Stimulated activated CD4-positive, alpha-beta T cell treated with anti-CD3 and anti-CD28 coated beads, TNF-alpha, amount 100 ng/mL, for 48 hours (primary cell): ENCODE data around the gene TNMD.
"Not testable (repeated sequence)": the region's sequence is repeated elsewhere in the genome, so short reads cannot be mapped to it uniquely, and the experiment has no call there.

Experiments
- DNase-seq, 3 donors: peaks; one replicate each; pipeline ENCODE4 v3.0.0-alpha.2; 2020; ENCODE audit warnings: low read depth in 3 of 3

TNMD gene

DNA sequence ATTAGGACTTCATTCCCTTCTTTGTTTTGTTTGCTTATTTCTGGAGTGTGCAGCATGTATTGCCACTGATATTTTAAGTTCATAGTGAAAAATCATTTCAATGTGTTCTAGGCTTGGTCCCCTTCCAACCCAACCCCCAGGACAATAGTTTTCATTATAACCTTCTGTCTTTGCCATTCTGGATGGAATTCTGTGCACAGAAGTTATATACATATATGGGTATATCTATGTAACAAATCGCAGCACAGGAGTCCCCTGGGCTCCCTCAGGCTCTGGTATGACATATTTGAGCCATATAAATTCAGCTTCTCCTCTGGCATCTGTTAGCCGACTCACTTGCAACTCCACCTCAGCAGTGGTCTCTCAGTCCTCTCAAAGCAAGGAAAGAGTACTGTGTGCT, at the start of gene TNMD:
Gene TNMD, plus strand, starts transcription at position 326 of the 400 bp plus-strand sequence. CDS start 83 bp downstream, outside the sequence.
- no peak for DNase-seq

DNA sequence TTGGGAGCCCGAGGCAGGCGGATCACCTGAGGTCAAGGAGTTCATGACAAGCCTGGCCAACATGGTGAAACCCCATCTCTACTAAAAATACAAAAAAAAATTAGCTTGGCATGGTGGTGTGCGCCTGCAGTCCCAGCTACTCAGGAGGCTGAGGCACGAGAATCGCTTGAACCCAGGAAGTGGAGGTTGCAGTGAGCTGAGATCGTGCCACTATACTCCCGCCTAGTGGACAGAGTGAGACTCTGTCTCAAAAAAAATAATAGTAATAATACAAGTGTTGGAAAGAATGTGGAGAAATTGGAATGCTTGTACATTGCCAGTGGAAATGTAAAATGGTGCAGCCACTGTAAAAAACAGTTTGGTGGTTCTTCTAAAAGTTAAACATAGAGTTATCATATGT, 19.2 kb upstream of the TNMD start:
- DNase-seq, result not testable (repeated sequence)

GRCh38 chrX:100586747-100587146, 2.0 kb downstream of the TNMD start:
- DNase-seq, result no peak

DNA sequence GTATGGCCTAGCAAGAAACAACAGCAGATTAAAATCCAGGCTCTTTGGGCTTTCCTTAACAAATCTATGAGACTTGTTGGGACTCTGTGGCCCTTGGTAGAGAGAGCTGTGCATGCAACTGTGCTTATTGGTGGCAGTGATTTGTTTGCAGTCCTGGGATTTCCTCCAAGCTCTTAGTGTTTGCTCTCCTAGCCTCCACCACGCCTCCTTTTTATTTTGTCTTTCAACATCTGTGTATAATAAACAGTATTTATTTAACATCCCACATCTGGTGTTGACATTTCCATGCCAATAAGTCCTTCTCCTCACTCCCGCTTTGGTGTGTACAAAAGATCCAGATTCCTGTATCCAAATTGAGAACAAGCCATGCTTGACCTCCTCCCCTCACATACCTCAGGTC, 3.1 kb downstream of the TNMD start:
- no peak for DNase-seq

GRCh38 chrX:100591256-100592051, 6.7 kb downstream of the TNMD start:
- no peak for DNase-seq

DNA sequence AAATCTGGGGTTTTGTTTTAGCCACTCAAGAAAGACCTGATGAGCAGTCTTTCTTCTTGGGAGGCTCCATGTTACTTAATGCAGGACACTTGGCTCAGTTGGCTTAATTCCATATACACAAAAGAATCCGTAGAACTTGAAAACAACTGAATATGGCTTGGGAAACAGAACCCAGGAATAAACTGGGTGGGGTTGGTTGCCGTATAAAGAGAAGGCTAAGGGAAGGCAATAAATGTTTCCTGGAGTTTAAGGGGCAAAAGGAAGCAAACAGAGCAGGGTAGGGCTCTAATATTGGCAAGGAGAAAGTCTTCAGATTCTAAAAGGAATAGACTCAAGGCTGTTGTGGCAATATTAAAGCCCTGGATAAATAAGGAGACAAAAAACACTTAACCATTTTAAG, 8.4 kb downstream of the TNMD start:
- no peak for DNase-seq

DNA sequence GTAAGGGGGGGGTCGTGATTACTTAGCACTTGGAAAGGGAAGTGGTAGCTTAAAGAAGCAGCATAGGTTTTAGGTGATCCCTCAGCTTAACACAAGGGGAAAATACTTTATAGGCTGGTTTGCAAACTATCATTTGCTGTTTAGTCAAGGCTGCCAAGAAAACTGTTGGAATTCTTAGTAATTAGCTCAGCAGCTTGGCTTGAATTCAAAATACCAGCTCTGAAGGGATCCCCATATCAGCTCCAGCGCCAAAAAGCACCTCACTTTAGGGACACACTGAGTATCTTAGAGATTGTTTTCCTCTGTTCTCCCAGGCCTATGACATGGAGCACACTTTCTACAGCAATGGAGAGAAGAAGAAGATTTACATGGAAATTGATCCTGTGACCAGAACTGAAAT, 8.8 kb downstream of the TNMD start:
- no peak for DNase-seq

DNA sequence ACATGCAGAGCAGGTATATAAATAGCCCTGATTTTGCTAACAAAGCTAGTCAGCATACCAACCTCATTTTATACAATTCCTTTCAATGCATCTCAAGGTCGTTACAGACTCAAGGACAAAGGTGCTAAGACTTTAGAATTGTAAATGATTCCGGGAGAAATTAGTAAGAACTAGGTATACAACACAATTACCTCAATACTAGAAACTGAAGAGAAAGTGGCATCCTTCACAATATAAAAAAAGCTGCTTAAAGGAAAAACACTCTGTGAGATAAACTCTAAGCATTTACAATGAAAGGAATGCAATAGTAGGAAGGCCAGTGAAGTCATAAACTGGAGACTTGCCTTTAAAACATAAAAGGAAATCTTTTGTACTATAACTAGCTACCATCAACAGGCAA, 11.9 kb downstream of the TNMD start:
- DNase-seq, result no peak

GRCh38 chrX:100599456-100599855, 14.7 kb downstream of the TNMD start:
- no peak for DNase-seq

DNA sequence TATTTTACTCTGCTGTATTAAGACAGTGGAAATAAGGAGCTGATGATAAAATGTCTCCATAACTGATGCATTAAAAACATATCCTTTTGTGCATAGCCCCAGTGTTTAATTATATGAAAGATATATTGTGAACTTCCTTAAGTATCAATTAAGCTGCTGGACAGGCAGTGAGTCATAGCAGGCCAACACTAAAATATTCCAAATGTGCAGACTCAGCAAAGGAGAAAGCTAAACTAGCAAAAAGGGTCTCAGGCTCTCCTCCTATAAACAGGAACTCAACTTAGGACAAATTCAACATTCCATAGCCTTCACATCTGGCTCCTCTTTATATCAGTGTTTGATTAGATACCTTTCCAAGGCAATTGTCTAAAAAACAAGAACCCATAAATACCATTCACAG, 15.6 kb downstream of the TNMD start:
- no peak for DNase-seq

- DNase-seq, result no peak
Measured at GRCh38 chrX:100600758-100601157, 16.0 kb downstream of the TNMD start.

DNA sequence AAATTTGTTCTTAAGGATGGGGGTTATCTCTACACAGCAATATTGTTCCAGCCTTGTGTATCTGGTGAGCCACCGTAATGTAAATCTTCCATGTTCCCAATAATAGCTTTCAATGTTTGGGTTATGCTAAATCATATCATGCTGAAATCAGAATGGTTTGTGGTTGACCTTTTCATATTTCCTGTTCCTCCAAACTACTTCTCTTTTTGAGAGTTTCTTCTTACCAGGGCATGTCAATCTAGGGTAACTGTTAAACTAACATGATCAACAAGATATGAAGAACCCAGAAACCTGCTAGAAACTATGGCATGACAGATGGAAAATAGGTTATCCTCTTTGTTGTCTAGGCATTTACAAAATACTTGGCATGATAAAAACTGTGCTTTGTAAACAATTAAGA, 22.0 kb downstream of the TNMD start:
- no peak for DNase-seq

GRCh38 chrX:100609591-100609990, 24.9 kb downstream of the TNMD start:
- no peak for DNase-seq

- no peak for DNase-seq
Measured at GRCh38 chrX:100611951-100612350, 27.2 kb downstream of the TNMD start.

DNA sequence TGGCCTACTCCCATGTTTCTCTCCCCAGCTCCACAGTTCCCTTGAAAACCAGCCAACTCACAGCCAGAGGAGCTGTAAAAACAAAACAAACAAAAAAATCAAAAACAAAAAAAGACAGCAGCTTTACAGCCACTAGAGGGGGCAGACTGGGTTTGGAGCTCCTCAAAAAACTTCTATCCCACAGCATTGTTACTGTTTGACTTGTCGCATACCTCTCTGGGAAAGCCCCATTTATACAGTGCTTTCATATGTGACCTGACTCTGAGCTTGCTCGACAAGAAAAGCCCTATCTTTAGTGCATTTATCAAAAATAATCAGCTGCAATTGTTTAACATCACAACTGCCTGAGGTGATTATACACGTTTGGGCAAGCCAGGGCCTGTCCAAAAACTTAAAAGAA, 30.3 kb downstream of the TNMD start:
- no peak for DNase-seq

DNA sequence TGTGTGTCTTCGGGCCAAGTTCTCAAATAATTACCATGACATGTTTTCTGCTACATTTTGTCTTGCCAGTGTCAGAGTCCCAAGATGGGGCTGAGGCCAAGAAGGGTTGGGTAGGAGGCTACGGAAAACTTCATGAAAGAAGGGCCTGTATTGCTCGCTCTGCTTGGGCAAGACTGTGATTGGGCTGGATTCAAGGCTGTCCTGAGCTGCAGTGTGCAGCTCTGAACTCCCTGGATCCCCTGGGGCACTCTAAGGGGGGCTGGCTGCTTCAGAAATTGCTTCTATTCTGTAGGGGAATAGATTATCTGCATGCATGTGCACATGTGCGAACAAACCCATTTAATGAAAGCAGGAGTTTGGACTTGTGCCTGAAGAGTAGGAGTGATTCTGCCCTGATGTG, 38.3 kb downstream of the TNMD start:
- DNase-seq, result no peak

- no peak for DNase-seq
Measured at GRCh38 chrX:100625985-100626491, 41.3 kb downstream of the TNMD start.

DNA sequence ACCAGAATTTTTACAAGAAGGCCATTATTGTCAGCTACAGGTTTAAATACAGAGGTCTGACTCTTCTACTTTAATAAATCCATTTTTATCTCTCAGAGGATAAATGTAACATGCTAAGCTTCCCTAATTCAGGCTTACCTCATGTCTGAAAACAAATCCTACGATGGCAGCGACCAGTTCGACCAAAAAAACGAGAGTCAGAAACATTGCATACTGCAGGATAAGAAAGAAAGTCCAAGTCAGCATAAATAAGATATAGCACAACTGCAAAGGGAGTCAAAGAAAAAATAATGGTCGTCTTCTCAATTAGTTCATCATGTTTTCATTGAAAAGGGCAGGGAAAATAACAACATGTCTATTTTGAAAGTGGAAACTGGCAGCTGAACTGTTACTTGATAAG, 50.3 kb downstream of the TNMD start:
- DNase-seq, result no peak

- DNase-seq, result no peak
Measured at GRCh38 chrX:100635989-100636320, 51.2 kb downstream of the TNMD start.

DNA sequence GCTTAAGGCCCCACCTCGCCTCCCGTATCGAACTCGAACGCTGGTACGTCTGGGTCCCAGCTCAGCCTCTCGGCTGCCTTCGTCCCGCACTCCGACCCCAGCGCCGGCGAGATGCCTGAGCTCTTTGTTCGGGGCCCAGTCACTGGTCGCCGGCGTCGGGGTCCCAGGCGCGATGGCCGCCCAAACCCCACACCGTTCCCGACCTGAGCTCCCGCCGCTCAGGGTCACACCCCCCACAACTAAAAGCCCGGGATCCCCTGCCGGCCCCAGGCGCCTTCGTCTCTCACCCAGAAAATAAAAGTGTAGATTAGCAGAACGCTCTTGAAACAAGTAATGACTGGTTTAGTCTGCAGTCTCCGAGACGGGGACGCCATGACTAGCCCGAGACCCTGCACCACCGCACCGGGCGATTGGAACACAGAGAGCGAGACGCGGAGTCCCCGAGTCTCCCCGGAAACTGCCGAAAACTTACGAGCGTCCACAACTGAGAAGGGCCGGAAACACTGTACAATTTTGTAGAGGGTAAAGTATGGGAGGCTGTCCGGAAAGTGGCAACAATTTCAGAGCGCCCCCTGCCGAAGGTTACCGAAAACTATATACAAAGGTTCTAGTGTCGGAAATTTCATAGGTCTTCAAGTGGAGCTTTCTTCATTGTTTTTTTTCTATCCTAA, 51.7 kb downstream of the TNMD start, which contains the start of gene TSPAN6:
Gene TSPAN6, minus strand, starts transcription at position 486 of the 671 bp plus-strand sequence. Its CDS starts 112 bp downstream, at position 374.
- peak; percentile 41 to 66 (median 64) for DNase-seq

- DNase-seq, result no peak
Measured at GRCh38 chrX:100642290-100642689, 57.6 kb downstream of the TNMD start.

DNA sequence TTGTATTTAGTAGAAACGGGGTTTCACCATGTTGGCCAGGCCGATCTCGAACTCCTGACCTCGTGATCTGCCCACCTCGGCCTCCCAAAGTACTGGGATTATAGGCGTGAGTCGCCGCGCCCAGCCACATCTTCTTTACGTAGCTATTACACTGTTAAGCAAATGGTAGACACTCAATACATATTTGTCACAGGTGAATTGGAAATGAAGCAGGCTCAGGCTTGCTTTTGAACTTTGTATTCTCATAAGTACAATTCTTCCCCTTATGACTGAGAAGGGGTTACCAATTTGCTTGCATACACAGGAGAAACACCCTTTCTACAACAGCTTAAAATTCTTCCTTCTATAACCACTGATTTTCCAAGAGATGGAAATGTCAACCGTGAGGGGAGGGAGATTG, 58.5 kb downstream of the TNMD start:
- DNase-seq, result no peak
